Stimulated activated naive CD8-positive, alpha-beta T cell treated with anti-CD3 and anti-CD28 coated beads, Interleukin-15, Interleukin-2, amounts not matched to agents 100 U/mL and 50 U/mL, for 24 hours (primary cell): ENCODE data around the gene AGRN.
"Not testable (repeated sequence)": the region's sequence is repeated elsewhere in the genome, so short reads cannot be mapped to it uniquely, and the experiment has no call there.

Experiments
- ATAC-seq: fragments of 150-1000 bp; cut with Tn5 transposase; one replicate; pipeline ENCODE4 v1.10.0; 2021
- DNase-seq: peaks from one replicate; pipeline ENCODE4 v3.0.0; 2021

AGRN gene

GRCh38 chr1:1066403-1067283, 46.7 kb downstream of the AGRN start:
- no peak for ATAC-seq
- DNase-seq: peak; percentile 52

- ATAC-seq (no peak), DNase-seq (no peak)
Observed at GRCh38 chr1:1067284-1067859, 47.5 kb downstream of the AGRN start.

GRCh38 chr1:1067860-1068516, 48.1 kb downstream of the AGRN start:
- ATAC-seq (no peak), DNase-seq (no peak)

- no peak for DNase-seq
- ATAC-seq: no peak
Observed at GRCh38 chr1:1068517-1069055, 48.7 kb downstream of the AGRN start.

- ATAC-seq: peak; percentile 45
- peak; percentile 93 for DNase-seq
Observed at GRCh38 chr1:1069056-1069710, 49.3 kb downstream of the AGRN start.

GRCh38 chr1:1069711-1070676, 50.1 kb downstream of the AGRN start:
- ATAC-seq (peak; percentile 11), DNase-seq (no peak)

GRCh38 chr1:1071486-1072298, 51.8 kb downstream of the AGRN start:
- ATAC-seq (no peak), DNase-seq (no peak)

- DNase-seq (no peak), ATAC-seq (no peak)
Observed at GRCh38 chr1:1072299-1072848, 52.5 kb downstream of the AGRN start.

GRCh38 chr1:1072849-1073742, 53.2 kb downstream of the AGRN start:
- ATAC-seq (no peak), DNase-seq (no peak)

GRCh38 chr1:1073743-1074587, 54.0 kb downstream of the AGRN start, which contains the start of gene RNF223:
Gene RNF223, minus strand, starts transcription at chr1:1074306. Its CDS starts 1,740 bp downstream, at chr1:1072566.
- ATAC-seq: no peak
- DNase-seq: no peak

GRCh38 chr1:1074631-1075147, 54.8 kb downstream of the AGRN start:
- no peak for DNase-seq
- ATAC-seq: no peak

- ATAC-seq: no peak
Observed at GRCh38 chr1:1075148-1075935, 55.4 kb downstream of the AGRN start.

GRCh38 chr1:1077396-1077795, 57.5 kb downstream of the AGRN start:
- ATAC-seq, DNase-seq: not testable (repeated sequence)

More at GRCh38 chr1:1075148-1075935, 55.4 kb downstream of the AGRN start:
- DNase-seq: no peak

- DNase-seq (peak; percentile 58), ATAC-seq (peak; percentile 67)
Observed at GRCh38 chr1:1079408-1080121, 59.6 kb downstream of the AGRN start.

GRCh38 chr1:1080122-1080757, 60.3 kb downstream of the AGRN start:
- DNase-seq (peak; percentile 42), ATAC-seq (peak; percentile 48)

GRCh38 chr1:1080951-1081310, 61.0 kb downstream of the AGRN start:
- ATAC-seq (no peak), DNase-seq (peak; percentile 2)
